T follicular helper cell (primary cell): ENCODE measurements around the gene PIP5KL1.

Experiments used
- DNase-seq: peaks from one replicate; pipeline ENCODE4 v3.0.0-alpha.2; 2020; ENCODE audit warnings: low read depth

PIP5KL1 gene

GRCh38 chr9:127949827-127950512, 19.4 kb upstream of the PIP5KL1 start:
- no peak for DNase-seq

GRCh38 chr9:127947841-127948710, 17.5 kb upstream of the PIP5KL1 start:
- no peak for DNase-seq

- no peak for DNase-seq
Observed at GRCh38 chr9:127946728-127947127, 16.2 kb upstream of the PIP5KL1 start.

- no peak for DNase-seq
Observed at GRCh38 chr9:127945942-127946341, 15.4 kb upstream of the PIP5KL1 start.

GRCh38 chr9:127945338-127945737, 14.8 kb upstream of the PIP5KL1 start:
- no peak for DNase-seq

GRCh38 chr9:127944586-127945218, 14.1 kb upstream of the PIP5KL1 start:
- DNase-seq = no peak

GRCh38 chr9:127943731-127944144, 13.2 kb upstream of the PIP5KL1 start:
- DNase-seq = peak; percentile 63

- DNase-seq = no peak
Observed at GRCh38 chr9:127943011-127943662, 12.6 kb upstream of the PIP5KL1 start.

- no peak for DNase-seq
Observed at GRCh38 chr9:127942216-127943010, 11.8 kb upstream of the PIP5KL1 start.

- no peak for DNase-seq
Observed at GRCh38 chr9:127941961-127942215, 11.3 kb upstream of the PIP5KL1 start.

- DNase-seq = no peak
Observed at GRCh38 chr9:127941062-127941960, 10.7 kb upstream of the PIP5KL1 start.

- DNase-seq = no peak
Observed at GRCh38 chr9:127940593-127940992, 10.0 kb upstream of the PIP5KL1 start.

GRCh38 chr9:127938298-127938690, 7.7 kb upstream of the PIP5KL1 start:
- DNase-seq = no peak

GRCh38 chr9:127937388-127938297, 7.1 kb upstream of the PIP5KL1 start, which contains the start of gene DPM2:
Gene DPM2 (minus strand): TSS chr9:127937854. CDS start chr9:127937820, 34 bp downstream.
- DNase-seq = peak; percentile 81

GRCh38 chr9:127937056-127937387, 6.4 kb upstream of the PIP5KL1 start:
- no peak for DNase-seq

GRCh38 chr9:127936347-127936852, 5.8 kb upstream of the PIP5KL1 start:
- no peak for DNase-seq

GRCh38 chr9:127935765-127936221, 5.2 kb upstream of the PIP5KL1 start:
- no peak for DNase-seq

GRCh38 chr9:127934986-127935385, 4.4 kb upstream of the PIP5KL1 start:
- no peak for DNase-seq

GRCh38 chr9:127934248-127934647, 3.7 kb upstream of the PIP5KL1 start:
- no peak for DNase-seq
